OCI-LY7 (cell line): ENCODE data around the gene PRAF2. TPM values are rescaled to one million over a fixed set of nuclear protein-coding genes. Genes with fewer than 3 reads are reported as not detected.

Source experiments
- BruUV-seq: library from RNA; stranded (reverse); fragments of 400-500 nt; replicated peaks from 2 replicates; lab custom pipeline; 2021; lab: Mats Ljungman, UMichigan
- CTCF ChIA-PET: fragments of 300-600 bp; sonication (Branson Sonifier 250); formaldehyde crosslinking; loops from one replicate; lab custom pipeline; 2022; ENCODE audit warnings: antibody characterized with exemption; ENCODE audit not compliant: unreplicated experiment; lab: Charles Lee
- POLR2A ChIA-PET: fragments of 300-600 bp; sonication (Branson Sonifier 250); formaldehyde crosslinking; loops from one replicate; lab custom pipeline; 2022; ENCODE audit warnings: antibody characterized with exemption; lab: Charles Lee
- DNase-seq: peaks from one replicate; pipeline ENCODE4 v3.0.0-alpha.2; 2015; ENCODE audit warnings: low spot score
- H2AFZ ChIP-seq: fragments of 200-600 bp; sonication (generic), shearing (Covaris generic); 2 replicates; pipeline ENCODE4 v1.6.1; 2014; ENCODE audit warnings: mild to moderate bottlenecking, antibody characterized with exemption, low read length, moderate library complexity
- H3K27ac ChIP-seq: fragments of 200-600 bp; sonication (generic); 2 replicates; pipeline ENCODE4 v1.5.1; 2014; ENCODE audit warnings: mixed run types, low read depth, mild to moderate bottlenecking, moderate library complexity, low read length, inconsistent platforms; ENCODE audit not compliant: poor library complexity, severe bottlenecking
- H3K36me3 ChIP-seq: fragments of 200-600 bp; sonication (generic); 2 replicates; pipeline ENCODE4 v1.6.1; 2014; ENCODE audit warnings: mild to moderate bottlenecking, antibody characterized with exemption, low read length, moderate library complexity, mixed read lengths; ENCODE audit not compliant: insufficient read depth
- H3K4me1 ChIP-seq: fragments of 200-600 bp; sonication (generic); 2 replicates; pipeline ENCODE4 v1.5.1; 2014; ENCODE audit warnings: mild to moderate bottlenecking, low read length; ENCODE audit not compliant: insufficient read depth, poor library complexity, severe bottlenecking
- H3K4me2 ChIP-seq: fragments of 200-600 bp; sonication (generic); 2 replicates; pipeline ENCODE4 v1.6.1; 2014; ENCODE audit warnings: mild to moderate bottlenecking, low read length
- H3K4me3 ChIP-seq: fragments of 200-600 bp; sonication (generic); 2 replicates; pipeline ENCODE4 v1.5.1; 2014; ENCODE audit warnings: mild to moderate bottlenecking, low read depth, low read length; ENCODE audit not compliant: poor library complexity, severe bottlenecking
- H3K79me2 ChIP-seq: fragments of 200-600 bp; sonication (generic); 2 replicates; pipeline ENCODE4 v1.6.1; 2016; ENCODE audit warnings: low read depth, mild to moderate bottlenecking, low read length, moderate library complexity, mixed read lengths; ENCODE audit not compliant: insufficient read depth
- H3K9me2 ChIP-seq: fragments of 200-600 bp; sonication (generic); 2 replicates; pipeline ENCODE4 v1.6.1; 2016; ENCODE audit warnings: mild to moderate bottlenecking, low read length, mixed read lengths; ENCODE audit not compliant: insufficient read depth
- H3K9me3 ChIP-seq: fragments of 200-600 bp; sonication (generic); 2 replicates; pipeline ENCODE4 v1.6.1; 2014; ENCODE audit warnings: mild to moderate bottlenecking, mixed run types, low read length, mixed read lengths
- H4K20me1 ChIP-seq: fragments of 200-600 bp; sonication (generic); 2 replicates; pipeline ENCODE4 v1.6.1; 2014; ENCODE audit warnings: mild to moderate bottlenecking, antibody characterized with exemption, low read length, moderate library complexity, mixed read lengths; ENCODE audit not compliant: insufficient read depth
- CTCF ChIP-seq: fragments of 200-600 bp; sonication (generic); conservative IDR thresholded peaks from 2 replicates; pipeline ENCODE4 v1.5.1; 2014; ENCODE audit warnings: mild to moderate bottlenecking, antibody characterized with exemption, low read length, moderate library complexity, mixed read lengths
- EZH2phosphoT487 ChIP-seq: fragments of 200-600 bp; sonication (generic); IDR thresholded peaks from 2 replicates; pipeline ENCODE4 v1.6.1; 2018; ENCODE audit warnings: low read depth, borderline replicate concordance, mild to moderate bottlenecking, mixed run types, antibody characterized with exemption, low read length, moderate library complexity, mixed read lengths
- intact Hi-C: fragments of 100-400 bp; cut with micrococcal nuclease; formaldehyde crosslinking; loops from one replicate; pipeline ENCODE4 v1.10.0; 2022; ENCODE audit not compliant: unreplicated experiment
- total RNA-seq, 2 experiments: library from RNA; depleted of rRNA in 1 of 2; stranded (reverse); fragments of >200 nt in 1 of 2; shearing (Covaris generic) in 1 of 2; gene quantifications; 2 replicates each; pipeline ENCODE4 v1.2.3, GENCODE V29; 2014 to 2022

Gene PRAF2
- total RNA-seq, 2 experiments from 2014 or later = 2.3 to 20.3 TPM

GRCh38 chrX:49063715-49064114 is 10.1 kb downstream of the PRAF2 start:
- no peak for TF ChIP-seq EZH2phosphoT487
- no peak overlapping the region for H2AFZ ChIP-seq
- intact Hi-C loops = no loop called here
- no peak overlapping the region for H3K4me3 ChIP-seq
- ChIA-PET CTCF (no interaction called here), POLR2A (no interaction called here)
- H3K4me2 ChIP-seq = no peak overlapping the region
- H3K9me3 ChIP-seq = no peaks in the 10 kb centered on the region
- H3K36me3 ChIP-seq = no peaks in the 10 kb centered on the region
- H3K27ac ChIP-seq = no peak overlapping the region
- no peak for DNase-seq
- no peaks in the 10 kb centered on the region for H4K20me1 ChIP-seq
- no TSS peak for BruUV-seq
- H3K4me1 ChIP-seq = no peaks in the 10 kb centered on the region
- no peaks in the 10 kb centered on the region for H3K9me2 ChIP-seq
- H3K79me2 ChIP-seq = no peaks in the 10 kb centered on the region

GRCh38 chrX:49061916-49062315 is 11.9 kb downstream of the PRAF2 start:
- Histone ChIP-seq H3K4me1 (no peaks in the 10 kb centered on the region), H3K9me2 (no peaks in the 10 kb centered on the region), H3K4me3 (no peak overlapping the region), H4K20me1 (no peaks in the 10 kb centered on the region), H3K4me2 (no peak overlapping the region), H3K9me3 (no peaks in the 10 kb centered on the region), H2AFZ (no peak overlapping the region), H3K36me3 (no peaks in the 10 kb centered on the region), H3K79me2 (no peaks in the 10 kb centered on the region), H3K27ac (no peak overlapping the region)
- TF ChIP-seq CTCF = no peak
- TF ChIP-seq EZH2phosphoT487 = no peak
- ChIA-PET CTCF (no interaction called here), POLR2A (no interaction called here)
- intact Hi-C loops = no loop called here
- no TSS peak for BruUV-seq
- DNase-seq = no peak

GRCh38 chrX:49061490-49061889 is 12.3 kb downstream of the PRAF2 start:
- Histone ChIP-seq H3K4me3 (no peak overlapping the region), H3K9me2 (no peaks in the 10 kb centered on the region), H3K4me2 (no peak overlapping the region), H3K27ac (no peak overlapping the region), H3K9me3 (no peaks in the 10 kb centered on the region), H3K4me1 (no peaks in the 10 kb centered on the region), H3K79me2 (no peaks in the 10 kb centered on the region), H4K20me1 (no peaks in the 10 kb centered on the region), H2AFZ (no peak overlapping the region), H3K36me3 (no peaks in the 10 kb centered on the region)
- no TSS peak for BruUV-seq
- no peak for DNase-seq
- POLR2A ChIA-PET = no interaction called here
- intact Hi-C loops = no loop called here
- TF ChIP-seq CTCF = no peak
- no peak for TF ChIP-seq EZH2phosphoT487
- CTCF ChIA-PET = no interaction called here
